ENCODE data around the gene HRH2. TPM values are rescaled to one million over a fixed set of nuclear protein-coding genes. Genes with fewer than 3 reads are reported as not detected.
A peak's percentile ranks its signal among the peaks of the same experiment; 100 is the strongest.

HRH2 gene
- total and polyA plus RNA-seq, 2 donors = 1.4 to 6.2 TPM

DNA sequence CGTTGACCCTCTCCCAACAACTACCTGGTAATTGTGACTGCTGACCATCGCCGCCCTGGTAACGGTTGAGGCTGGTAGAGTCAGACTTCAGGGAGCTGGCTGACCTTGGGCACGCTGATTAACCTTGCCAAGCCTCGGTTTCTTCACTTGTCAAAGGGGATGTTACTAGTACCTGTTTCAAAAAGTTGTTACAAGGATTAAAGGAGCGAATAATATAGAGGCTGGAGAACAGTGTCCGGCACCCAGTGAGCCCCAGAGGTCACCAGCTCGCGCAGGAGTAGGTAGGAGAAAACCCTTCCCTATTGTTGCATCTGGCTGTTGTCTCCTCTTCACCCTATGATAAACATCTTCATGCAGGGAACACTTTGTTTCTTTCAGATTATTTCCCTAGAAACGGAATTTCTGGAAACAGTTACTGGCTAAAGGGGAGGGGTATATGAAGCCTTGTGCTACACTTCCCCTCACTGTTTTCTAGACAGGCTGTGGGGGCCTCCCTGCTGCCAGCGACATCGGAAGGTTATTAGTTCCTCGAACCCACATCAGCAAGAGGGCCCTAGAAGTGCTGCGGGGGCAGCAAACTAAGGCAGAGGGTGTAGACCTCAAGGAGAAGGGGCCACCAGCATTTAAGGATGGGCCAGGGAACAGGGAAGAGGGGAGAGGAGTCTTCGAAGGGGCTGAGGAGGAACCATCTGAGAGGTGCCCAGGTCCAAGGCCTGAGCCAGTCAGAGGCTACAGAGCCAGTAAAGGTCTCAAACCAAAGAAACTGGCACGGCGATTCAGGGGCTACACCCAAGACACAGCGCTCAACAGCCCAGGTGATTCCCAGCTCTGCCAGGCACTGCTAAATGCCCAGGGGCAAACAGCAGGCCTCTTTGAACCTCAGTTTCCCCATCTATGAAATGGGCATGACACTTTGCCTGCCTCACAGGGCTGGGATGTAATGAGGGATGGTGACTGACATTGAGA, 37.6 kb downstream of the HRH2 start:
- no peak overlapping the region for H3K4me3 ChIP-seq (ENCODE audit: low read depth, low read length)
- WGBS = 76% methylated on average over 19 of the region's 19 CpGs
- no peak overlapping the region for H3K27ac ChIP-seq (ENCODE audit: low read depth)
- peak; percentile 52 for DNase-seq (ENCODE audit: extremely low spot score)
- H3K36me3 ChIP-seq (ENCODE audit: insufficient read depth) = no peaks in the 10 kb centered on the region
- H3K4me1 ChIP-seq (ENCODE audit: insufficient read depth) = no peaks in the 10 kb centered on the region

DNA sequence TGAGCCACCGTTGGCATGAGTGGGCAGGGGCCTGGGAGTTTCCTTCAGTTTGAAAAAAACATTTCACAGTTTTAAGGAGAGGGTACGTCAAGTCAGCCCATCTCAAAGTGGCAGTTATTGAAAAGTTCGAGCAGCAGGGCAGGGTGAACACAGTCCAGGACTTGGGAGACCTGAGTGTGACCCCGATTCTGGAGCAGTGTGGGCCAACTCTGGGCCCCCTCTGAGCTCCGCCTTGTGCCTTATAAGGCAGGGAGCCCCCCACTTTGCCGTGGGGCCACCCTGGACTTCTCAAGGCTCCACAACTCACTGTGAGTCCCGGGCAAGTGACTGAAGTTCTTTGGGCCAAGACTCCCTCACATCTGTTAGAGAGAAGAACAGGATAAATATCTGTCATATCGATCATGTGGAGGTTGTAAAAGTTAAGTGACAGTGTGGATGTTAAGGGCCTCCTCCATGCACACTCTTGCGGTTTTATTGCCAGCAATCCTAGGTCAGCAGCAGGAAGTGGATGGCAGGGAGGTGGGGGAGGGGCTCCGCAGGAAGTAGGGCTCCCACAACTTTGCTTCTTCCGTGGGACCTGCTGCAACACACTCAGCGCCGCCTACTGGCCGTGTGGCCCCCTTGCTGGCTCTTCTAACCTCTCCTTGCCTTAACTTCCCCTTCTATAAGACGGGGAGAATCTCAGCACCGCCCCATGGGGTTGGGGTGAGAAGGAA, 38.4 kb downstream of the HRH2 start:
- DNase-seq (ENCODE audit: extremely low spot score) = no peak
- 44% methylated on average over 16 of the region's 16 CpGs for WGBS
- Histone ChIP-seq H3K27ac (ENCODE audit: low read depth) (no peak overlapping the region), H3K4me1 (ENCODE audit: insufficient read depth) (no peaks in the 10 kb centered on the region), H3K36me3 (ENCODE audit: insufficient read depth) (no peaks in the 10 kb centered on the region), H3K4me3 (ENCODE audit: low read depth, low read length) (no peak overlapping the region)

DNA sequence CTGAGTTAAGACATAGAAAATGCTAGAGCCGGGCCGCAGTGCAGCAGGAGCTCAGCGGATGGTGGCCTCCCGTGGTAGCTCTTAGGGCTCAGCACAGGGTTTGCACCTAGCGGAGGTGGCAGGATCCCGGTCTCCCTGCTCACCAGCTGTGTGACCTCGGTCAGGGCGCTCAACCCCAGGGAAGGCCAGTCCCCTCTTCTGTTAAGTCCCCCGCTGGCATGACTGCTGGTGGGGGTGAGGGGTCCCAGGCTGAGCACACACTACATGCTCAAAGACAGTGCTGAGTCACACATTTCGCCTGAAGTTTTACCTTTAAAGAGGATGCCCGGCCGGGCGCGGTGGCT, 39.0 kb downstream of the HRH2 start:
- WGBS = 87% methylated on average over 14 of the region's 14 CpGs

DNA sequence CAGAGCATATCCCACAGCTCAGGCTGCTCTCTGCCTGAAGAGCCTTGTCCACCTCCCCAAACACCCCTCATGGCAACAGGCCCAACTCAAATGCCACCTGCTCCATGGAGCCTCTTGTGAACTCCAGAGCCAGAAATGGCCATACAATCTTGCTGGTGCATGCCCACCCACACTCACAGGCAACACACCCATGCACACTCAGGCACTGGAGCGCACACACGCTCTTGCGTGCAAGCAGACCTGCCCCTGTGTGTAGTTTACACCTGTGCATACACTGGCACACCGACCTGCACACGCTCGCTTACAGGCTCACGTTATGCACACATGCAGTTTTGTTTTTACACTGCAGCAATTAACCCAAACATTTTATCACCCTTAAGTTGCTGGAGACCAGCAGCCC, 40.0 kb downstream of the HRH2 start:
- no peak overlapping the region for H3K27ac ChIP-seq (ENCODE audit: low read depth)
- H3K4me1 ChIP-seq (ENCODE audit: insufficient read depth) = no peaks in the 10 kb centered on the region
- no peak for DNase-seq (ENCODE audit: extremely low spot score)
- no peaks in the 10 kb centered on the region for H3K36me3 ChIP-seq (ENCODE audit: insufficient read depth)
- 74% methylated on average over 7 of the region's 7 CpGs for WGBS
- no peak overlapping the region for H3K4me3 ChIP-seq (ENCODE audit: low read depth, low read length)

More for the DNA sequence above, 39.0 kb downstream of the HRH2 start:
- H3K4me3 ChIP-seq (ENCODE audit: low read depth, low read length) = no peak overlapping the region
- DNase-seq (ENCODE audit: extremely low spot score) = no peak
- H3K4me1 ChIP-seq (ENCODE audit: insufficient read depth) = no peaks in the 10 kb centered on the region
- no peak overlapping the region for H3K27ac ChIP-seq (ENCODE audit: low read depth)
- H3K36me3 ChIP-seq (ENCODE audit: insufficient read depth) = no peaks in the 10 kb centered on the region

DNA sequence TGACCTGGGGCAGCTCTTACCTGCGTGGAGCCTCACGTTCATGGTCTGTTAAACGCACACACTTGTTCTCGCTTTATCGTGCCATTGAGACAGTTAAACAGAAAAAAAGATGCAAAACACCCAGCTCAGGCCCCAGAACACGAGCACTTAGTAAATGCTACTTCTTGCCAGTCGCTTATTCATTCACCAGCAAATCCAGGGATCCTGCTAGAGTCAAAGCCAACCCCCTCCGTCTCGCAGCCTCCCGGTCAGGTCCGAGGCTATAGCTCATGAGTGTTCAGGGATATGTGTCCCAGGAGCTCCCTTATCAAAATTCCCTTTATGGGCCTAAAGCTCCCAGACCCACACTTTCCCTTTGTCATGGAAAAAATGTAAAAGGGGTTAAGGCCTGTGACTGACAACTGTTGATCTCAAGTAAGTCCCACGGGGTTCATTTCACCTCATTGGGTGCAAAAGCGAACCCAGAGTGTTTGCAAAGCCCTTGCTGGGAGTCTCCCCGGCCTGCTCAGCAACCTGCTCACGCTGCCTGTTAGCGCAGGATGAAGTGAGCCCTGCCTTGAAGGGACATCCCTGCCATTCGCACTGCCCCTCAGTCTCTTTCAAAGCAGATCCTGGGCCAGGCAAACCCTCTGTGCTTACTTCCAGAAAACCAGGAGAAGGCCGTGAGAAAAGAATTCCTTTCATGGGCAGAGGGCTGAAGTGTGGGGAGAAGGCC, 40.7 kb downstream of the HRH2 start:
- Histone ChIP-seq H3K27ac (ENCODE audit: low read depth) (no peak overlapping the region), H3K4me1 (ENCODE audit: insufficient read depth) (no peaks in the 10 kb centered on the region), H3K4me3 (ENCODE audit: low read depth, low read length) (no peak overlapping the region), H3K36me3 (ENCODE audit: insufficient read depth) (no peaks in the 10 kb centered on the region)
- no peak for DNase-seq (ENCODE audit: extremely low spot score)
- WGBS = 64% methylated on average over 18 of the region's 18 CpGs

DNA sequence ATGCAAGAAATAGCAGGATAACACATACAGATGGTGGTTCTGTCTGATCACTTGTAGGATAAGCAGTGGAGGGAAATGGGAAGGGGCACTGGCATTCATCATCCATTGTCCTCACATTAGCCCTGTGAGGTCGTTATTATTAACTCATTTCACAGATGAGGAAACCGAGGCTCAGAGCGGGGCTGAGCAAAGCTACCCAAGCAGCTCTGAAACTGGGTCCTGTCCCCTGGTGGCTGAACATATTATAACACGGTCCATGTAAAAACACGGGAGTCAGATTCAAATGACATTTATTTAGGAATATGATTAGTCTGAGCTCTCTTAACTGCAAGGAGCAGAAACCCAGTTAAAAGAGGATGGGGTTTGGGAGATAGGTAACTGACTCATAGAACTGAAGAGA, 43.1 kb downstream of the HRH2 start:
- no peak for DNase-seq (ENCODE audit: extremely low spot score)
- no peaks in the 10 kb centered on the region for H3K36me3 ChIP-seq (ENCODE audit: insufficient read depth)
- 86% methylated on average over 5 of the region's 5 CpGs for WGBS
- no peaks in the 10 kb centered on the region for H3K4me1 ChIP-seq (ENCODE audit: insufficient read depth)
- H3K27ac ChIP-seq (ENCODE audit: low read depth) = no peak overlapping the region
- no peak overlapping the region for H3K4me3 ChIP-seq (ENCODE audit: low read depth, low read length)

DNA sequence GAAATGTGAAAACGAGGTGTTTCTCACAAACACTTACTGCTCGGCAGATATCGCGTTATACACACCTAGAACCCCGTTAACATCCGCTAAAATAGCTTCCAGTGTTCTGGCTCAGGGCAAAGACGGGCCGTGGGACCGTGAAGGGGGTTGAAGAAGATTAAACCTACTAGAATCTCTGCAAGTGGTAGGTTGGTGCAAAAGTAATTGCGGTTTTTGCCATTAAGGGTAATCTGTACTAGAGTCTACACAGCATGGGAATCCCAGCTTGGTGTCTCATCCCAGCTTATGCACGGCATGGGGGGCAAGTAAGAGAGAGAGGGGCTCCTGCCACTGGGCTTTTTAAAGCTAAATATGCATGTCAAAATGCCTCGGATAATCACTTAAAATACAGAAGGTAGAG, 43.9 kb downstream of the HRH2 start:
- H3K4me3 ChIP-seq (ENCODE audit: low read depth, low read length) = no peak overlapping the region
- no peaks in the 10 kb centered on the region for H3K4me1 ChIP-seq (ENCODE audit: insufficient read depth)
- no peak overlapping the region for H3K27ac ChIP-seq (ENCODE audit: low read depth)
- 89% methylated on average over 12 of the region's 12 CpGs for WGBS
- no peaks in the 10 kb centered on the region for H3K36me3 ChIP-seq (ENCODE audit: insufficient read depth)
- no peak for DNase-seq (ENCODE audit: extremely low spot score)

DNA sequence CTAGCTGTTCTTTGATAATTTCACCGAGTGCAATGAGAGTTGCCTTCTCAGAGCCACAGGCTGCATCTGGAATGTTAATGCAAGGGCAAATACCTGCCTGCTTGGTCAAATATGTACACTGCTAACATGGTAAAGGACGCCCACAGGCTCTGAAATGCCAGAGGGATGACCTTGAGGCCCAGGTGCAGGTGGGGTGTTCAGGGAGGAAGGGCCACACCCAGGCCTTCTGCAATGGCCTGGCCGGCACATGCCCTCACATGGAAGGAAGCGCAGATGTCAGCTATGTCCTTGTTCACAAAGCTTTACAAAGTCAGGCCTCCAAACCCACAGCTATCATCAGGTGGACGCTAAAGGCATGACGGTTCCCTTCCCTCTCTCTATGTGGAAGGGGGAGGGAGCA, 48.6 kb downstream of the HRH2 start:
- 61% methylated on average over 6 of the region's 6 CpGs for WGBS
- no peak for DNase-seq (ENCODE audit: extremely low spot score)
- no peaks in the 10 kb centered on the region for H3K4me1 ChIP-seq (ENCODE audit: insufficient read depth)
- H3K4me3 ChIP-seq (ENCODE audit: low read depth, low read length) = no peak overlapping the region
- no peak overlapping the region for H3K27ac ChIP-seq (ENCODE audit: low read depth)
- H3K36me3 ChIP-seq (ENCODE audit: insufficient read depth) = no peaks in the 10 kb centered on the region

DNA sequence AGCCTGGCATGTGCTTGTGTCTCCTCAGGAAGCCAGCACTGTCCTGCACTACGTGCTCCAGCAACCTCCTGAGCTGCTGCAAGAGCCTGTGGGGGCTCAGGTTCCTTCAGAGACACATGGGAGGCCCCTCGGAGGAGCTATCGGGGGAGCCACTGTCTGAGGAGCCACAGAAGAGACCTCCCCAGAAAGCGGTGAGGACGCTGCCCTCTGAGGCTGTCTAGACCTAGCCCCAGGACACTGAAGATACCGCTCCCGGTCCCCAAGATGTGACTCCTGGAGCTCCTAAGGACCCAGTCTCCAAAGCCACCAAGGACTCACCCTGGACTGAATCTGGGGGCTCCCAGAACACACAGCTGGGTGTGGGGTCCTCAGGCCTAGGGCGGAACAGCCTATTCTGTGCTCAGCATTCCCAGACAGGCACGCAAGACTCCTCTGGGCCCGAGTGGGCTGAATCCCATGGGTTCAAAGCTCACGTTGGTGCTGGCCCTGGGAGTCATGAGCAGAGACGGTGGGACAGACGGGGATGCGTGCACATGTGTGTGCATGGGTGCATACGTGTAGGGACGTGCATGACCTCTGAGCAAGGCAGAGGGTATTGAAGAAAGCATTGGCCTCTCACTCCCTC, 50.0 kb downstream of the HRH2 start:
- Histone ChIP-seq H3K27ac (ENCODE audit: low read depth) (no peak overlapping the region), H3K36me3 (ENCODE audit: insufficient read depth) (no peaks in the 10 kb centered on the region), H3K4me3 (ENCODE audit: low read depth, low read length) (no peak overlapping the region), H3K4me1 (ENCODE audit: insufficient read depth) (no peaks in the 10 kb centered on the region)
- WGBS = 89% methylated on average over 16 of the region's 16 CpGs
- no peak for DNase-seq (ENCODE audit: extremely low spot score)

DNA sequence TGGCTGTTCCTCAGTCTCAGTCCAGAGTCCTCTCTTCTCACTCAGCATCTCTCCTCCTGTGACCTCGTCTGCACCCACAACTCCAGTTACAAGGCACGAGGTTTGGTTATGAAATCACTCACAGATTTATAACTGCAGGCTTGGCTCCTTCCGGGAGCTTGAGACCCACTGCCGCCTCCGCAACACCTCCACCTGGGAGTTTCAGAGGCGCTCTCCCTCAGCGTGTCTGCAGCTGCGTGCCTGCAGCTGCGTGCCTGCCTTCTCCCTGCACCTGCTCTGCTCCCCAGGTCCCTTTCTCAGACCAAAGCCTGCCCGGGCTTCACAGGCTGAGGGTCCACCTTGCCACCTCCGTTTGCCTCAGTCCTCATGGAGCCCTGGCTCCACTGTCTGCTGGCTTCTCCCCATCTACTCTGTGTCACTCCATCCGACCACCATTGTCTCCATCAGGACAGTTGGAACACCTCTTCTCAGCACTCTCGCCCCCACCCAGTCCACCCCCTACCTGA, 51.5 kb downstream of the HRH2 start:
- no peak for DNase-seq (ENCODE audit: extremely low spot score)

DNA sequence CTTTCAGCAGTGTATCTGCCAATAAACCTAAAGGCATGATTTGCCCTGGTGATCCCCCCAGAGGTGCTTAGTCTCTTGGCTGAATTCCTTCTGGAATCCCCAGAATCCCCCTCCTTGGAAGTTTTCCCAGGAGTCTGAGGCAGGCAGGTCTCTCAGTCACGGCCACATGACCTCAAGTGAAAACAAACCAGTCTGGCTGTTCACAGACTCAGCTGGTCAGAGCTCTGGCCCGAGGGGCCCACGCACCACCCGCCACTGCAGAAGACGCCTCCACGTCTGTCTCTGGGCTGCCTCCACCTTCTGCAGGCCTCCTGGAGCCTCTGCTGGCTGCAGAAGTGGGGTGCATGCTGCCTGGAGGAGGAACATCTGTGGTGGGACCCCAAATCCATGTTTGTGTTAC, 52.5 kb downstream of the HRH2 start:
- no peaks in the 10 kb centered on the region for H3K4me1 ChIP-seq (ENCODE audit: insufficient read depth)
- WGBS = 76% methylated on average over 6 of the region's 6 CpGs
- no peaks in the 10 kb centered on the region for H3K36me3 ChIP-seq (ENCODE audit: insufficient read depth)
- no peak overlapping the region for H3K27ac ChIP-seq (ENCODE audit: low read depth)
- DNase-seq (ENCODE audit: extremely low spot score) = no peak
- H3K4me3 ChIP-seq (ENCODE audit: low read depth, low read length) = no peak overlapping the region

More for the DNA sequence above, 51.5 kb downstream of the HRH2 start:
- no peaks in the 10 kb centered on the region for H3K36me3 ChIP-seq (ENCODE audit: insufficient read depth)
- H3K4me1 ChIP-seq (ENCODE audit: insufficient read depth) = no peaks in the 10 kb centered on the region
- H3K4me3 ChIP-seq (ENCODE audit: low read depth, low read length) = no peak overlapping the region
- no peak overlapping the region for H3K27ac ChIP-seq (ENCODE audit: low read depth)
- WGBS = 82% methylated on average over 13 of the region's 13 CpGs

DNA sequence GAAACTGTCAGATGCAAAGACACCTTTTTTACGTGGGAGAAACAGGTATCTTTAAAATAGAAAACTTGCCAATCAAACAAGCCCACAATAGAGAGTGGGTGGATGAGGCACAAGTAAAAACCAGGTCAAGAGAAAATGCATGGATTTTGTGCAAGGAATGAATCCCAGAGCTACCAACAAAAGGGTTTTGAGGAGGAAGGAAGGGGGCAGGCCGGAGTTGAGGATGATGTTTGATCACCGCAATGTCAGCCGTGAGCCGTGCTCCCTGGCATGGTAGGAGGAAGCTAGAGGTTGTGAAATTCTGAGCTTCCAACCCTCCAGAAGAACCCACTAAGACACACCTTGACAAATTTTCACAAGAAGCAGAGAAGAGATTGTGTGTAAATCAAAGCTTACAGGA, 53.2 kb downstream of the HRH2 start:
- no peaks in the 10 kb centered on the region for H3K36me3 ChIP-seq (ENCODE audit: insufficient read depth)
- no peak overlapping the region for H3K4me3 ChIP-seq (ENCODE audit: low read depth, low read length)
- no peak overlapping the region for H3K27ac ChIP-seq (ENCODE audit: low read depth)
- WGBS = 87% methylated on average over 5 of the region's 5 CpGs
- no peaks in the 10 kb centered on the region for H3K4me1 ChIP-seq (ENCODE audit: insufficient read depth)
- DNase-seq (ENCODE audit: extremely low spot score) = no peak
